Measurements from ENCODE around the gene PPP1R3D. TPM values are rescaled to one million over a fixed set of nuclear protein-coding genes. Genes with fewer than 3 reads are reported as not detected.

PPP1R3D gene
- total RNA-seq, 4 donors from 2014 or later, result 7.2 to 8.7 (median 8.0) TPM

DNA sequence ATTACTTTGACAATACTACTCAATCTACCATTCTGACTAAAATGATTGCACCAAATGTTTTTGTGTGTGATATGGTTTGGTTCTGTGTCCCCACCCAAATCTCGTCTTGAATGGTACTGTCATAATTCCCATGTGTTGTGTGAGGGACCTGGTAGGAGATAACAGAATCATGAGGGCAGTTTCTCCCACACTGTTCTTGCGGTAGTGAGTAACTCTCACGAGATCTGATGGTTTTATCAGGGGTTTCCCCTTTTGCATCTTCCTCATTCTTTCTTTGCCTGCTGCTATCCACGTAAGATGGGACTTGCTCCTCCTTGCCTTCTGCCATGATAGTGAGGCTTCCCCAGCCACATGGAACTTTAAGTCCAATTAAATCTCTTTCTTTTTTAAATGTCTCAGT is 27.5 kb downstream of the PPP1R3D start:
- 66 to 70% methylated on average over 4 of the region's 4 CpGs for WGBS, 2 donors

DNA sequence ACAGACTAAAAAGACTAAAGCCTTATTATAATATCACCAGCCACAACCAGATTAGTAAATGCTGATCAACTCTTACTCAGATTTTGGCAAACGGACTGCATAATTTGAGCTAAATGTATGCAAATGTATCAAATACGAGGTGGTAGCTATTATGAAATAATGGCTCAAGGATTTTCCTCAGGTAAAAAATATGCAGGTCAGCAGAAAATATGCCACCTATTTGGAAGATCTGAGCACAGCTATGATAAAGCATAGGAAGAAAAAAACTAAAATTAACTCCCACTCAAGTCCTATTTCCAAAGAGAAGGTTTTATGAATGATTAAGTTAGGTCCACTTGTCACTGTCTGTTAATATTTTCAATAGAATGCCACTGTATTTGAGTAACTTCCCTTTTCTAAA is 29.1 kb downstream of the PPP1R3D start:
- no peaks in the 10 kb centered on the region for H3K9me3 ChIP-seq
- H3K27me3 ChIP-seq, result no peaks in the 10 kb centered on the region
- no peak for DNase-seq (ENCODE audit: low spot score in 2 of 2)
- H3K4me3 ChIP-seq, result no peak overlapping the region
- WGBS, 2 donors, result 79 to 84% methylated on average over 2 of the region's 2 CpGs
- H3K4me1 ChIP-seq, result no peaks in the 10 kb centered on the region
- no peak for TF ChIP-seq EP300 (IDR thresholded peaks at IDR 0.05)
- TF ChIP-seq, protein P1, sequence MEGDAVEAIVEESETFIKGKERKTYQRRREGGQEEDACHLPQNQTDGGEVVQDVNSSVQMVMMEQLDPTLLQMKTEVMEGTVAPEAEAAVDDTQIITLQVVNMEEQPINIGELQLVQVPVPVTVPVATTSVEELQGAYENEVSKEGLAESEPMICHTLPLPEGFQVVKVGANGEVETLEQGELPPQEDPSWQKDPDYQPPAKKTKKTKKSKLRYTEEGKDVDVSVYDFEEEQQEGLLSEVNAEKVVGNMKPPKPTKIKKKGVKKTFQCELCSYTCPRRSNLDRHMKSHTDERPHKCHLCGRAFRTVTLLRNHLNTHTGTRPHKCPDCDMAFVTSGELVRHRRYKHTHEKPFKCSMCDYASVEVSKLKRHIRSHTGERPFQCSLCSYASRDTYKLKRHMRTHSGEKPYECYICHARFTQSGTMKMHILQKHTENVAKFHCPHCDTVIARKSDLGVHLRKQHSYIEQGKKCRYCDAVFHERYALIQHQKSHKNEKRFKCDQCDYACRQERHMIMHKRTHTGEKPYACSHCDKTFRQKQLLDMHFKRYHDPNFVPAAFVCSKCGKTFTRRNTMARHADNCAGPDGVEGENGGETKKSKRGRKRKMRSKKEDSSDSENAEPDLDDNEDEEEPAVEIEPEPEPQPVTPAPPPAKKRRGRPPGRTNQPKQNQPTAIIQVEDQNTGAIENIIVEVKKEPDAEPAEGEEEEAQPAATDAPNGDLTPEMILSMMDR (IDR thresholded peaks at IDR 0.05), result no peak
- no peak for TF ChIP-seq POLR2A (IDR thresholded peaks at IDR 0.05)
- H3K36me3 ChIP-seq, result no peaks in the 10 kb centered on the region
- H3K27ac ChIP-seq, result no peak overlapping the region

More for the DNA sequence above, 27.5 kb downstream of the PPP1R3D start:
- no peaks in the 10 kb centered on the region for H3K36me3 ChIP-seq
- H3K4me1 ChIP-seq, result no peaks in the 10 kb centered on the region
- H3K9me3 ChIP-seq, result no peaks in the 10 kb centered on the region
- DNase-seq (ENCODE audit: low spot score in 2 of 2), result no peak
- H3K27ac ChIP-seq, result no peak overlapping the region
- TF ChIP-seq POLR2A (IDR thresholded peaks at IDR 0.05) (no peak), EP300 (IDR thresholded peaks at IDR 0.05) (no peak)
- TF ChIP-seq, protein P1 (IDR thresholded peaks at IDR 0.05), result no peak
- H3K27me3 ChIP-seq, result no peaks in the 10 kb centered on the region
- H3K4me3 ChIP-seq, result no peak overlapping the region

DNA sequence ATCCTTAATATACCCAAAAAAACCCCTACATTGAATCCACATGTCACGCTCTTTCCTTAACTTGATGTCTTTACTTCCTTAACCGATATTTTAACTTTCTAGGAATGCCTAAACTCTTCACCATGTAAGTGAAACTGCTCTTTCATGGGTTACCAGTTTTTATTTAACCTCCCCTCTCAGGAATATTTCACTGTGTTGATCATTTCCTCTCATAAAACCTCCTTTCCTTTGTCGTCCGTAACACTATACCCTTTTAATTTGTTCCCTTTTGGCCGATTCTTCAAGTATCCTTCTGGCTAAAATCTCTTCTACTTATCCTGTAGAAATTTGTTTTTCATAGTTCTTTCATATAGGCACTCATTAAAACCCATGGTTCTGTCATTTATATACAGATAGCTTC is 31.2 kb downstream of the PPP1R3D start:
- 78 to 86% methylated on average over 5 of the region's 5 CpGs for WGBS, 2 donors
- H3K36me3 ChIP-seq, result no peaks in the 10 kb centered on the region

DNA sequence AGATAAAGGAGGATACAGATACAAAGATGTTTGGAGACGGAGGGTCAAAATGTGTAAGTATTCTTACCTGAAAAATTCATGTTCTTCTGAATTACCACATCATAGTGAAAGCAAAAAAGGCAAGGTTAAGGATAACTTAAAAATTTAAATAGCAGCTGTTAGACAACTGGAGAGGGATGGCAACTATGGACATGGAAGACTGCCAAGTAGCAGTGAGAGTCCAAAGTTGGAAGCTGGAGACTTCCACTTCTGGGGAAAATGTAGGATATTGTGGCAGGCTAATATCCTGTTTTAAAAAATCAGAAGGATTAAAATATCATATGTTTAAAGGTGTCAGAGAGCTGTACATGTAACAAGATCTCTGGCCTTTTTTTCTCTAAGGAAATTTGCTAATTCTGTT is 36.5 kb downstream of the PPP1R3D start:
- Histone ChIP-seq H3K36me3 (no peaks in the 10 kb centered on the region), H3K9me3 (no peaks in the 10 kb centered on the region), H3K4me3 (no peak overlapping the region), H3K27ac (no peak overlapping the region), H3K27me3 (no peaks in the 10 kb centered on the region), H3K4me1 (no peaks in the 10 kb centered on the region)
- 89 to 93% methylated on average over 1 of the region's 1 CpG for WGBS, 2 donors
- TF ChIP-seq EP300 (IDR thresholded peaks at IDR 0.05) (no peak), POLR2A (IDR thresholded peaks at IDR 0.05) (no peak)
- TF ChIP-seq, protein P1 (IDR thresholded peaks at IDR 0.05), result no peak
- DNase-seq (ENCODE audit: low spot score in 2 of 2), result no peak

More for the DNA sequence above, 31.2 kb downstream of the PPP1R3D start:
- Histone ChIP-seq H3K9me3 (no peaks in the 10 kb centered on the region), H3K4me1 (no peaks in the 10 kb centered on the region), H3K27ac (no peak overlapping the region), H3K4me3 (no peak overlapping the region), H3K27me3 (no peaks in the 10 kb centered on the region)
- DNase-seq (ENCODE audit: low spot score in 2 of 2), result no peak
- no peak for TF ChIP-seq EP300 (IDR thresholded peaks at IDR 0.05)
- no peak for TF ChIP-seq POLR2A (IDR thresholded peaks at IDR 0.05)
- TF ChIP-seq, protein P1 (IDR thresholded peaks at IDR 0.05), result no peak

DNA sequence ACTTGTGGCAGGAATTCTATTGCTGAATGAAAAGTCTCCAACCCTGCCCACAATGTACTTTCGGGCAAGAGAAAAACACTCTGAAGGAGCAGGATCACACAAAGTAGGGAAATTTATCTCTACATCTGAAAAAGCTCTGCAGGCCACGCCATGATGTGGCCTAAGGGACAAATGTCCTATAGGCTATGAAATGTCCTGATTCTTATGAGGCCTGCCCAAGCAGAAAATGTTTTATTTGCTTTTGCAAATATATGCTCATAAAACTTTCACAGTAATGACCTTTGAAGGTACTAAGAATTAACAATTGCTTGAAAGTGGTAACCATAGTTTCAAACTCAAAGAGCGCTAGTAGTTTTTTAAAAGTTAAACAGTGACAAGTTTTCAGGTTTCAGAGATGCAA is 37.6 kb downstream of the PPP1R3D start:
- WGBS, 2 donors, result 96% methylated on average over 3 of the region's 3 CpGs
- H3K27me3 ChIP-seq, result no peaks in the 10 kb centered on the region
- no peak overlapping the region for H3K4me3 ChIP-seq
- H3K9me3 ChIP-seq, result no peaks in the 10 kb centered on the region
- peaks cover 0 to 6% (median 0%) of the 10 kb centered on the region in 3 donors for H3K36me3 ChIP-seq
- DNase-seq (ENCODE audit: low spot score in 2 of 2), result no peak
- H3K27ac ChIP-seq, result no peak overlapping the region
- H3K4me1 ChIP-seq, result no peaks in the 10 kb centered on the region
- TF ChIP-seq, protein P1 (IDR thresholded peaks at IDR 0.05), result no peak
- TF ChIP-seq POLR2A (IDR thresholded peaks at IDR 0.05) (no peak), EP300 (IDR thresholded peaks at IDR 0.05) (no peak)

Measured in tibial nerve (tissue), 4 donors.